K562 (cell line): ENCODE measurements around the gene CHSY1. TPM values are rescaled to one million over a fixed set of nuclear protein-coding genes. Genes with fewer than 3 reads are reported as not detected.

ENCODE experiments used
- ATAC-seq: fragments of 200-7000 bp; cut with Tn5 transposase; 3 replicates; pipeline ENCODE4 v1.9.1; 2020; ENCODE audit warnings: moderate library complexity
- BruUV-seq: library from RNA; stranded (reverse); fragments of 400-500 nt; replicated peaks from 2 replicates; lab custom pipeline; 2021; lab: Mats Ljungman, UMichigan
- CTCF ChIA-PET: fragments of 300-600 bp; formaldehyde crosslinking; extraction: SDS; loops from one replicate; lab custom pipeline; 2021; ENCODE audit warnings: low intra/inter-chr PET ratio; lab: Yijun Ruan, JAX
- POLR2A ChIA-PET: fragments of 300-600, 350-650 bp; sonication (Branson Sonifier 250); formaldehyde crosslinking; extraction: SDS; loops from one replicate; lab custom pipeline; 2021; ENCODE audit warnings: antibody characterized with exemption, inconsistent platforms; lab: Yijun Ruan, JAX
- DNase-seq, 4 experiments: peaks; one replicate each; pipeline versions ENCODE4 v3.0.0 to v3.0.0-alpha.2; 2011 to 2018; ENCODE audit warnings: low spot score in 3 of 4, mixed read lengths in 3 of 4; ENCODE audit errors: extremely low read depth in 1 of 4
- FAIRE-seq: peaks from 2 replicates; lab custom pipeline; 2011; peaks lifted over from hg19 to GRCh38; lab: Jason Lieb, UNC
- H2AFZ ChIP-seq: 2 replicates; pipeline ENCODE4 v1.6.0; 2011; ENCODE audit warnings: low read depth, low read length, control low read depth, inconsistent platforms
- H3K27ac ChIP-seq: fragments of 200-600 bp; 3 replicates; pipeline ENCODE4 v1.8.0; 2011; ENCODE audit warnings: low read depth, mild to moderate bottlenecking, control low read depth, inconsistent platforms, low read length, moderate library complexity, mixed read lengths; ENCODE audit errors: extremely low read depth
- H3K27me3 ChIP-seq, 2 experiments: fragments of 300-600 bp in 1 of 2; 2 replicates in 1 of 2; 3 replicates in 1 of 2; pipeline versions ENCODE4 v1.6.0 to v1.8.0; 2011; ENCODE audit warnings: inconsistent platforms in 2 of 2, low read length in 2 of 2, mild to moderate bottlenecking in 1 of 2, mixed read lengths in 1 of 2, moderate library complexity in 1 of 2; ENCODE audit not compliant: control insufficient read depth in 2 of 2, insufficient read depth in 2 of 2
- H3K36me3 ChIP-seq: fragments of 300-600 bp; 3 replicates; pipeline ENCODE4 v1.8.0; 2011; ENCODE audit warnings: mild to moderate bottlenecking, low read length, inconsistent platforms; ENCODE audit not compliant: control insufficient read depth, insufficient read depth
- H3K4me1 ChIP-seq, 2 experiments: fragments of 200-600 bp in 1 of 2; replicated peaks in 1 of 2; 2 replicates in 1 of 2; 3 replicates in 1 of 2; pipeline versions ENCODE4 v1.5.1 to v1.8.0; 2011; ENCODE audit warnings: inconsistent platforms in 2 of 2, low read length in 2 of 2, mild to moderate bottlenecking in 1 of 2, mixed read lengths in 1 of 2, moderate library complexity in 1 of 2; ENCODE audit not compliant: control insufficient read depth in 2 of 2, insufficient read depth in 2 of 2
- H3K4me2 ChIP-seq: 2 replicates; pipeline ENCODE4 v1.6.1; 2011; ENCODE audit warnings: low read length, control low read depth, inconsistent platforms, mixed read lengths; ENCODE audit not compliant: insufficient read depth
- H3K4me3 ChIP-seq: fragments of 200-600 bp; sonication (generic), shearing (Covaris generic); 2 replicates; pipeline ENCODE4 v1.5.1; 2016; ENCODE audit warnings: control low read depth, inconsistent platforms
- H3K79me2 ChIP-seq: fragments of 200-600 bp; 3 replicates; pipeline ENCODE4 v1.8.0; 2011; ENCODE audit warnings: low read length, inconsistent platforms; ENCODE audit not compliant: control insufficient read depth, insufficient read depth
- H3K9ac ChIP-seq, 2 experiments: 2 replicates each; pipeline versions ENCODE4 v1.6.0 to v1.6.1; 2011; ENCODE audit warnings: low read depth in 2 of 2, low read length in 2 of 2, control low read depth in 1 of 2, inconsistent platforms in 1 of 2, mild to moderate bottlenecking in 1 of 2, mixed read lengths in 1 of 2; ENCODE audit not compliant: insufficient read depth in 1 of 2
- H3K9me1 ChIP-seq: one replicate; pipeline ENCODE4 v1.6.0; 2011; ENCODE audit warnings: inconsistent platforms, mild to moderate bottlenecking, low read length, moderate library complexity; ENCODE audit not compliant: control insufficient read depth, insufficient read depth
- H3K9me3 ChIP-seq: replicated peaks from 2 replicates; pipeline ENCODE4 v1.5.1; 2011; ENCODE audit warnings: low read depth, low read length, inconsistent platforms; ENCODE audit not compliant: control insufficient read depth, insufficient read depth
- H4K20me1 ChIP-seq: replicated peaks from 2 replicates; pipeline ENCODE4 v1.6.1; 2011; ENCODE audit warnings: low read length, inconsistent platforms, mixed read lengths; ENCODE audit not compliant: control insufficient read depth, insufficient read depth
- POLR2G ChIP-seq: fragments of 200-400 bp; formaldehyde crosslinking; IDR thresholded peaks from 2 replicates; pipeline ENCODE4 v1.6.1; 2017; ENCODE audit warnings: low read depth, mild to moderate bottlenecking, antibody characterized with exemption, low read length, moderate library complexity
- WGBS: fragments of 100-300 bp; shearing (Covaris generic); methylation state at CpG from one replicate; pipeline ENCODE4 v1.1.6; 2016; ENCODE audit warnings: low coverage, mixed read lengths; ENCODE audit not compliant: insufficient coverage; ENCODE audit errors: missing lambda C conversion rate; 5-methylcytosine and 5-hydroxymethylcytosine counted together
- in situ Hi-C: fragments of 300-500 bp; cut with MboI; formaldehyde crosslinking; loops from 4 replicates; pipeline ENCODE4 v1.15.0; 2018; ENCODE audit warnings: inconsistent platforms, mixed read lengths
- intact Hi-C: fragments of 100-400 bp; cut with micrococcal nuclease; formaldehyde crosslinking; loops from 2 replicates; pipeline ENCODE4 v1.14.2; 2022
- polyA plus RNA-seq, 8 experiments: library from polyadenylated mRNA; depleted of rRNA in 4 of 8; stranded (reverse) in 5 of 8; unstranded in 3 of 8; fragments of >200 nt; fragmentation: Nextera tagmentation in 2 of 8; fragmentation: Illumina TruSeq in 1 of 8; extraction: Ambion mirVana in 2 of 8; extraction: Trizol in 1 of 8; gene quantifications; 2 replicates each; pipeline versions ENCODE4 v1.2.1 to v1.2.3, GENCODE V29; 2011 to 2014; ENCODE audit warnings: inconsistent platforms in 1 of 8, missing spikeins in 1 of 8
- total RNA-seq, 7 experiments: library from RNA; depleted of rRNA in 6 of 7; stranded (reverse); fragments of >200 nt in 6 of 7; fragmentation: Illumina TruSeq in 2 of 7; extraction: Trizol in 2 of 7; gene quantifications; 2 replicates each; pipeline versions ENCODE4 v1.2.1 to v1.2.3, GENCODE V29; 2011 to 2021; ENCODE audit warnings: low replicate concordance in 1 of 7
- TF ChIP-seq, protein P1 (sequence below): fragments of 250-450 bp; sonication (Bioruptor Pico); IDR thresholded peaks from 2 replicates; pipeline ENCODE4 v1.4.0; 2020; ENCODE audit warnings: mild to moderate bottlenecking, moderate library complexity, borderline replicate concordance
- TF ChIP-seq, protein P2 (sequence below): IDR thresholded peaks from 2 replicates; pipeline ENCODE4 v1.6.1; 2012; ENCODE audit warnings: low read depth, low read length, improper control_type of control experiment, borderline replicate concordance

CHSY1 gene
- total and polyA plus RNA-seq, 9 of the 15 experiments (the other 6 are each of a cell fraction or from before 2014, with no cell fraction given): 7.0 to 16.4 (median 13.4) TPM

DNA sequence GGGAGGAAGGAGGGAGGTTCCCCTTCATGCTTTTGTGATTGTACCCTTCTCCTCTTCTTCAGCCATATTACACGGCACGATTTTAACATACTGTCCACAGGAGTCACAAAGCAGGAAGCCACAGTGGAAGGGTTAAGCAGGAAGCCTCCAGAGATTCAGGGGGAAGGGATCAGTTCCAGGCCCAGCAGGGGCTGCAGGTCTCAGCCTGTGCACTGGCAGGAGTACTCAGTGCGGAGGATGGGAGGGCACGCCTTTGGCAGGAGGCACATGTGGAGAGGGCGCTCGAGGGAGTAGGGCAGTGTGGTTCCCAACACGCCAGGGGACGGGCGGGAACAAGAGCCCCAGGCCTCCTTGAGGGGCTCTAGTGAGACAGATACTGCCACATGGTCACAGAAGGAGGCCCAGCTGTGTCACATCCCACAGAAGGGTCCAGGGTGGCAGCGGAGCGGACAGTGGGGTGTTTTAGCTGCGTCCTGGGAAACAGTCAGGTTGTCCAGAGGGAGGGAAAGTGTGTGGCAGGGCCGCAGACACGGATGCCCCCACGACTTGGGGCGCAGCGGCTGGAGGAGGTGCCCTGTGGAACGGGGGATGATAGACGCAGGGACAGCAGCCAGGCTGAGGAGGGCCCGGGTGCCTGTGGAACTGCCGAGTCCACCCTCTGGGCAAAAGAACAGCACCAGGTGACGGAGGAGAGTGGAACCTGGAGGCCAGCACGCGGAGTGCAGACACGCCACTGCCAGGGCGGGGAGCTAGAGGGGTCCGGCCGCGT lies 77.5 kb downstream of the CHSY1 start:
- in situ Hi-C loops: no loop called here
- FAIRE-seq (no peak), ATAC-seq (no peak), DNase-seq (no peak)
- WGBS: 88% methylated on average over 20 of the region's 29 CpGs
- no peak overlapping the region for H2AFZ ChIP-seq
- no peak overlapping the region; the same call in 2 of the 3 replicates for H3K27ac ChIP-seq
- no peaks in the 10 kb centered on the region for H3K9me1 ChIP-seq
- intact Hi-C loops: no loop called here
- TF ChIP-seq, protein P1, sequence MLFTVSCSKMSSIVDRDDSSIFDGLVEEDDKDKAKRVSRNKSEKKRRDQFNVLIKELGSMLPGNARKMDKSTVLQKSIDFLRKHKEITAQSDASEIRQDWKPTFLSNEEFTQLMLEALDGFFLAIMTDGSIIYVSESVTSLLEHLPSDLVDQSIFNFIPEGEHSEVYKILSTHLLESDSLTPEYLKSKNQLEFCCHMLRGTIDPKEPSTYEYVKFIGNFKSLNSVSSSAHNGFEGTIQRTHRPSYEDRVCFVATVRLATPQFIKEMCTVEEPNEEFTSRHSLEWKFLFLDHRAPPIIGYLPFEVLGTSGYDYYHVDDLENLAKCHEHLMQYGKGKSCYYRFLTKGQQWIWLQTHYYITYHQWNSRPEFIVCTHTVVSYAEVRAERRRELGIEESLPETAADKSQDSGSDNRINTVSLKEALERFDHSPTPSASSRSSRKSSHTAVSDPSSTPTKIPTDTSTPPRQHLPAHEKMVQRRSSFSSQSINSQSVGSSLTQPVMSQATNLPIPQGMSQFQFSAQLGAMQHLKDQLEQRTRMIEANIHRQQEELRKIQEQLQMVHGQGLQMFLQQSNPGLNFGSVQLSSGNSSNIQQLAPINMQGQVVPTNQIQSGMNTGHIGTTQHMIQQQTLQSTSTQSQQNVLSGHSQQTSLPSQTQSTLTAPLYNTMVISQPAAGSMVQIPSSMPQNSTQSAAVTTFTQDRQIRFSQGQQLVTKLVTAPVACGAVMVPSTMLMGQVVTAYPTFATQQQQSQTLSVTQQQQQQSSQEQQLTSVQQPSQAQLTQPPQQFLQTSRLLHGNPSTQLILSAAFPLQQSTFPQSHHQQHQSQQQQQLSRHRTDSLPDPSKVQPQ: no peak
- TF ChIP-seq POLR2G: peak; percentile 43
- TF ChIP-seq, protein P2, sequence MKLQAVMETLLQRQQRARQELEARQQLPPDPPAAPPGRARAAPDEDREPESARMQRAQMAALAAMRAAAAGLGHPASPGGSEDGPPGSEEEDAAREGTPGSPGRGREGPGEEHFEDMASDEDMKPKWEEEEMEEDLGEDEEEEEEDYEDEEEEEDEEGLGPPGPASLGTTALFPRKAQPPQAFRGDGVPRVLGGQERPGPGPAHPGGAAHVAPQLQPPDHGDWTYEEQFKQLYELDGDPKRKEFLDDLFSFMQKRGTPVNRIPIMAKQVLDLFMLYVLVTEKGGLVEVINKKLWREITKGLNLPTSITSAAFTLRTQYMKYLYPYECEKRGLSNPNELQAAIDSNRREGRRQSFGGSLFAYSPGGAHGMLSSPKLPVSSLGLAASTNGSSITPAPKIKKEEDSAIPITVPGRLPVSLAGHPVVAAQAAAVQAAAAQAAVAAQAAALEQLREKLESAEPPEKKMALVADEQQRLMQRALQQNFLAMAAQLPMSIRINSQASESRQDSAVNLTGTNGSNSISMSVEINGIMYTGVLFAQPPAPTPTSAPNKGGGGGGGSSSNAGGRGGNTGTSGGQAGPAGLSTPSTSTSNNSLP: no peak
- ChIA-PET POLR2A (no interaction called here), CTCF (no interaction called here)
- no peak overlapping the region for H3K4me2 ChIP-seq
- peaks cover 16% of the 10 kb centered on the region; the same call in 1 of the 3 replicates for H3K36me3 ChIP-seq
- H3K4me1 ChIP-seq: peaks cover 6 to 21% of the 10 kb centered on the region in 2 experiments; a peak in 4 of 5 replicates
- no peaks in the 10 kb centered on the region for H4K20me1 ChIP-seq
- H3K79me2 ChIP-seq: no peaks in the 10 kb centered on the region
- no TSS peak for BruUV-seq
- no peak overlapping the region for H3K9ac ChIP-seq
- no peaks in the 10 kb centered on the region for H3K27me3 ChIP-seq
- no peaks in the 10 kb centered on the region for H3K9me3 ChIP-seq
- no peak overlapping the region for H3K4me3 ChIP-seq
